H1 (cell line): ENCODE data around the gene EIF4A3.
A peak's percentile ranks its signal among the peaks of the same experiment; 100 is the strongest.

Experiments
- ASH2L ChIP-seq: fragments of 200-600, 300-600 bp; sonication (generic); IDR thresholded peaks from one replicate; pipeline ENCODE4 v1.7.1; 2017; ENCODE audit warnings: low read length
- ATF3 ChIP-seq: IDR thresholded peaks from 2 replicates; pipeline ENCODE4 v1.6.1; 2011; ENCODE audit warnings: low read depth, mild to moderate bottlenecking, low read length; ENCODE audit not compliant: insufficient read depth
- BCL11A ChIP-seq, 2 experiments: IDR thresholded peaks; one replicate each; pipeline ENCODE4 v1.6.1; 2011; ENCODE audit warnings: low read depth in 2 of 2, low read length in 2 of 2, mild to moderate bottlenecking in 2 of 2
- CBX8 ChIP-seq: fragments of 300-800, 300-1000 bp; sonication (generic); IDR thresholded peaks from 2 replicates; pipeline ENCODE4 v1.7.1; 2016; ENCODE audit warnings: low read depth, low read length, borderline replicate concordance
- CTCF ChIP-seq, 3 experiments: IDR thresholded peaks; 1 replicate in 2 of 3; 2 replicates in 1 of 3; pipeline versions ENCODE4 v1.5.1 to v1.6.1; 2011; ENCODE audit warnings: low read length in 3 of 3, mild to moderate bottlenecking in 3 of 3, inconsistent platforms in 2 of 3, low read depth in 1 of 3, moderate library complexity in 1 of 3; ENCODE audit not compliant: insufficient read depth in 1 of 3; ENCODE audit errors: control extremely low read depth in 1 of 3
- EZH2 ChIP-seq: fragments of 200-600 bp; sonication (generic); IDR thresholded peaks from 2 replicates; pipeline ENCODE4 v1.7.1; 2012; ENCODE audit warnings: low read depth, mild to moderate bottlenecking, moderate library complexity, low read length, inconsistent platforms; ENCODE audit not compliant: severe bottlenecking
- GABPA ChIP-seq: IDR thresholded peaks from 2 replicates; pipeline ENCODE4 v1.6.1; 2011; ENCODE audit warnings: mild to moderate bottlenecking, low read length, moderate library complexity, borderline replicate concordance; ENCODE audit not compliant: insufficient read depth
- POLR2A ChIP-seq, 2 experiments: IDR thresholded peaks; 1 replicate in 1 of 2; 2 replicates in 1 of 2; pipeline ENCODE4 v1.6.1; 2011; ENCODE audit warnings: low read depth in 2 of 2, low read length in 2 of 2, mild to moderate bottlenecking in 2 of 2; ENCODE audit errors: control extremely low read depth in 1 of 2
- POLR2AphosphoS5 ChIP-seq: IDR thresholded peaks from 2 replicates; pipeline ENCODE4 v1.6.1; 2011; ENCODE audit warnings: low read depth, low read length
- RFX5 ChIP-seq: IDR thresholded peaks from 2 replicates; pipeline ENCODE4 v1.6.1; 2011; ENCODE audit warnings: low read depth, low read length, improper control_type of control experiment, borderline replicate concordance
- SP1 ChIP-seq: IDR thresholded peaks from 2 replicates; pipeline ENCODE4 v1.6.1; 2011; ENCODE audit warnings: low read depth, low read length
- TAF1 ChIP-seq: IDR thresholded peaks from 2 replicates; pipeline ENCODE4 v1.6.1; 2011; ENCODE audit warnings: mild to moderate bottlenecking, low read depth, low read length

GRCh38 chr17:80101011-80101945, 45.6 kb downstream of the EIF4A3 start, which contains the start of gene GAA:
- no peak for TF ChIP-seq BCL11A (IDR thresholded peaks at IDR 0.05; ENCODE audit: low read depth in 2 of 2, low read length in 2 of 2)
- TF ChIP-seq CBX8 = no peak
- TF ChIP-seq TAF1 = peak; percentile 69
- no peak for TF ChIP-seq GABPA
- TF ChIP-seq POLR2A (IDR thresholded peaks at IDR 0.05; ENCODE audit: control extremely low read depth in 1 of 2, low read depth in 2 of 2, low read length in 2 of 2) = peak in 1 of 2 experiments; percentile 76; a peak in 2 of 3 replicates
- TF ChIP-seq CTCF (IDR thresholded peaks at IDR 0.05; ENCODE audit: control extremely low read depth in 1 of 3, insufficient read depth in 1 of 3, low read depth in 1 of 3, low read length in 3 of 3) = peak; percentile 71 to 91 (median 81)
- peak; percentile 83 for TF ChIP-seq ASH2L
- no peak for TF ChIP-seq SP1
- TF ChIP-seq EZH2 = no peak
- no peak for TF ChIP-seq RFX5
- peak; percentile 97; the same call in 1 of the 2 replicates for TF ChIP-seq ATF3
- TF ChIP-seq POLR2AphosphoS5 = peak; percentile 63
